IgD-negative memory B cell (primary cell): Measurements from ENCODE around the gene CACNG6. TPM values are rescaled to one million over a fixed set of nuclear protein-coding genes. Genes with fewer than 3 reads are reported as not detected.
A peak's percentile ranks its signal among the peaks of the same experiment; 100 is the strongest.

Source experiments
- H3K27ac Mint-ChIP-seq, 3 donors: one replicate each; pipeline ENCODE4 v1.8.0; 2020 to 2022; ENCODE audit warnings: mild to moderate bottlenecking in 3 of 3, mixed read lengths in 3 of 3, moderate library complexity in 1 of 3
- H3K27me3 Mint-ChIP-seq: one replicate; pipeline ENCODE4 v1.8.0; 2021; ENCODE audit warnings: mixed read lengths
- H3K36me3 Mint-ChIP-seq: one replicate; pipeline ENCODE4 v1.8.0; 2020; ENCODE audit warnings: mild to moderate bottlenecking, mixed read lengths
- H3K4me1 Mint-ChIP-seq, 3 donors: one replicate each; pipeline ENCODE4 v1.8.0; 2020 to 2022; ENCODE audit warnings: mixed read lengths in 3 of 3, mild to moderate bottlenecking in 1 of 3
- H3K4me3 Mint-ChIP-seq, 4 donors: one replicate each; pipeline ENCODE4 v1.8.0; 2020 to 2022; ENCODE audit warnings: mild to moderate bottlenecking in 4 of 4, mixed read lengths in 4 of 4, moderate library complexity in 3 of 4
- H3K9me3 Mint-ChIP-seq, 3 donors: one replicate each; pipeline ENCODE4 v1.8.0; 2020 to 2021; ENCODE audit warnings: mixed read lengths in 3 of 3, mild to moderate bottlenecking in 1 of 3
- polyA plus RNA-seq: library from polyadenylated mRNA; unstranded; fragments of 300-500 nt; fragmentation: Illumina TruSeq; gene quantifications from one replicate; pipeline ENCODE4 v1.2.3, GENCODE V29; 2021

The CACNG6 gene
- polyA plus RNA-seq, 1 donor from 2014 or later = not detected

DNA sequence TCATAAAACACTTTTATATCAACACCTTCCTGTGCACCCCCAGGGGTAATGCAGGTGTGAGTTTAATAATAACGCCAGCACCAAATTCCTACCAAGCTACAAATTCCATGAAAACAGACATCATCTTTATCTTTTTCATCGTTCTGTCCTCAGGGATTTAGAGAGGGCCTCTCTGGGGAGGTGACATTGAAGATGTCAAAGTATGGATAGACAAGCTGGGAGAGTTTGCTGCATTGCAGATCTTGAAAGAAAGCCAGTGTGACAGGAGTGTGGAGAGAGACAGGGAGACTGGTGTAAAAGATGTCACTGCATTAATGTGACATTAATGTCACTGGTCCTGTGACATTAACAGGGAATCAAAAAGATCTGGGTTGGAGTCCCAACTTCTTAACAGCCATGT, 10.1 kb downstream of the CACNG6 start:
- Mint-ChIP-seq H3K4me3 (no peak overlapping the region), H3K27ac (no peak overlapping the region), H3K36me3 (no peaks in the 10 kb centered on the region), H3K9me3 (peaks cover 0 to 1% (median 0%) of the 10 kb centered on the region in 3 donors), H3K27me3 (peaks cover 16% of the 10 kb centered on the region), H3K4me1 (no peaks in the 10 kb centered on the region)

GRCh38 chr19:54002495-54003315, 11.3 kb downstream of the CACNG6 start:
- Mint-ChIP-seq H3K4me3 (no peak overlapping the region), H3K4me1 (no peaks in the 10 kb centered on the region), H3K27me3 (peaks cover 16% of the 10 kb centered on the region), H3K9me3 (peaks cover 0 to 1% (median 0%) of the 10 kb centered on the region in 3 donors), H3K36me3 (no peaks in the 10 kb centered on the region), H3K27ac (no peak overlapping the region)

DNA sequence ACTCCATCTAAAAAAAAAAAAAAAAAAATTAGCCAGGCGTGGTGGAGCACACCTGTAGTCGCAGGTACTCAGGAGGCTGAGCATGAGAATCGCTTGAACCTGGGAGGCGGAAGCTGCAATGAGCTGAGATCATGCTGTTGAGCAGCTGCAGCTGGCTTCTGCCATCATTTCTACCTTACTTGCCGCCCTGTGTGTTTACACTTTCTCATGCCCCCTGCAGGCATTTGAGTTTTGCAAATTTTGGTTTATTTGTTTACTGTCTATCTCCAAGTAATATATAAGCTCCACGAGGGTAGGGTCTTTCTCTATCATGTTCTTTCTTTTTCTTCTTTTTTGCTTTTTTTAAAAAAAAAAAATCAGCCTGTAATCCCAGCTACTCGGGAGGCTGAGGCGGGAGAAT, 18.0 kb downstream of the CACNG6 start:
- Mint-ChIP-seq H3K4me3 (no peak overlapping the region), H3K4me1 (no peaks in the 10 kb centered on the region), H3K9me3 (no peaks in the 10 kb centered on the region), H3K27ac (no peak overlapping the region), H3K36me3 (peaks cover 2% of the 10 kb centered on the region), H3K27me3 (peaks cover 5% of the 10 kb centered on the region)

GRCh38 chr19:54010474-54010873, 19.0 kb downstream of the CACNG6 start:
- peaks cover 0 to 4% (median 1%) of the 10 kb centered on the region in 3 donors for H3K9me3 Mint-ChIP-seq
- H3K36me3 Mint-ChIP-seq = peaks cover 2% of the 10 kb centered on the region
- H3K27me3 Mint-ChIP-seq = peaks cover 4% of the 10 kb centered on the region
- no peak overlapping the region for H3K27ac Mint-ChIP-seq
- H3K4me3 Mint-ChIP-seq = no peak overlapping the region
- H3K4me1 Mint-ChIP-seq = peaks cover 0 to 3% (median 0%) of the 10 kb centered on the region in 3 donors

GRCh38 chr19:54011507-54012211, 20.2 kb downstream of the CACNG6 start:
- H3K9me3 Mint-ChIP-seq = peaks cover 0 to 4% (median 1%) of the 10 kb centered on the region in 3 donors
- H3K4me1 Mint-ChIP-seq = peaks cover 0 to 3% (median 0%) of the 10 kb centered on the region in 3 donors
- H3K36me3 Mint-ChIP-seq = peaks cover 2% of the 10 kb centered on the region
- peaks cover 6% of the 10 kb centered on the region for H3K27me3 Mint-ChIP-seq
- H3K4me3 Mint-ChIP-seq = peak overlapping the region in 1 of 4 donors; percentile 10
- H3K27ac Mint-ChIP-seq = no peak overlapping the region

- Mint-ChIP-seq H3K27me3 (peaks cover 2% of the 10 kb centered on the region), H3K4me3 (no peak overlapping the region), H3K27ac (no peak overlapping the region), H3K9me3 (peaks cover 0 to 4% (median 1%) of the 10 kb centered on the region in 3 donors), H3K4me1 (peaks cover 0 to 3% (median 0%) of the 10 kb centered on the region in 3 donors), H3K36me3 (no peaks in the 10 kb centered on the region)
Observed at GRCh38 chr19:54013866-54014265, 22.4 kb downstream of the CACNG6 start.

DNA sequence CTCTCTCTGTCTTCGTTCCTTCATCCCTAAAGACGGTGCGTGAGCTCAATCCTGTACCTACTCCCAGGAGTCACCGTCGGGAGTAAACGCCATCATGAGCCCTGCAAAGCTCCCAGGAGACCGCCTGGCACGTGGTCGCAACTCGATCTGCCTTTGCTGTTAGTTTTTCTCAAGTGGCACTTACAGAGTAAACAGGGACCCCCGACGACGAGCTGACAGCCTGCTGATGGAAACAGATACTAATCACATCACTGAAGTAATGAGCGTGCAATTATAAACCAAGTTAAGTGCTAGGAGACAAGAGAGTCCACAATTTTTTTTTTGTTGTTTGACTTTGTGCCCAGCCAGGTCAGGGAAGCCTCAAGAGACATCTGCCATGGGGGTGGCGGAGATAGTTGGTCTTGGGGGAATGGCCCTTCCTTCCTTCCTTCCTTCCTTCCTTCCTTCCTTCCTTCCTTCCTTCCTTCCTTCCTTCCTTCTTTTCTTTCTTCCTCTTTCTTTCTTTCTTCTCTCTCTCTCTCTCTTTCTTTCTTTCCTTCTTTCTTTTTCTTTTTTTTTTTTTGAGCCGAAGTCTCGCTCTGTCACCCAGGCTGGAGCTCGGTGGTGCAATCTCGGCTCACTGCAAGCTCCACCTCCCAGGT, 23.6 kb downstream of the CACNG6 start:
- Mint-ChIP-seq H3K9me3 (peaks cover 0 to 4% (median 1%) of the 10 kb centered on the region in 3 donors), H3K4me1 (peaks cover 0 to 3% (median 0%) of the 10 kb centered on the region in 3 donors), H3K36me3 (no peaks in the 10 kb centered on the region), H3K4me3 (peak overlapping the region in 1 of 4 donors; percentile 58), H3K27me3 (peaks cover 2% of the 10 kb centered on the region), H3K27ac (no peak overlapping the region)

DNA sequence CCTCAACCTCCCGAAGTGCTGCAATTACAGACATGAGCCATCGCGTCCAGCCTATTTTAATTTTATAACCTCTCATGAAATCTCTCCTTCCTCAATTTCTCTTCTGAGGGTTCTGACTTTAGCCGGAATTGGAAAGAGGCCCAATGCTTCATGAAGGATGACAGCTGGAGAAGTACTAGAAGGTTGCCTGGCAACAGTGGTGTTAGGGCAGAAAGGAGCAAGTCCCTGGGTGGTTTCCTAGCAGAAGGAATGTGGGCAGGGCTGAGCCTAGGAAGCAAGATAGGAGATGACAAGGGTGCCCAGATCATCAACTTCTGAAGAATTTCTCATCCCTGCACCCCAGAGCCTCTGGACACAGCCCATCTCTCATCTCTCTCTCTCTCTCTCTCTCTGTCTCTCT, 25.8 kb downstream of the CACNG6 start:
- no peaks in the 10 kb centered on the region for H3K36me3 Mint-ChIP-seq

GRCh38 chr19:54021363-54021762, 29.9 kb downstream of the CACNG6 start:
- H3K4me1 Mint-ChIP-seq = no peaks in the 10 kb centered on the region
- no peak overlapping the region for H3K4me3 Mint-ChIP-seq
- H3K27me3 Mint-ChIP-seq = peaks cover 12% of the 10 kb centered on the region
- no peak overlapping the region for H3K27ac Mint-ChIP-seq
- H3K9me3 Mint-ChIP-seq = peaks cover 0 to 3% (median 0%) of the 10 kb centered on the region in 3 donors
- peaks cover 2% of the 10 kb centered on the region for H3K36me3 Mint-ChIP-seq

More for the DNA sequence above, 25.8 kb downstream of the CACNG6 start:
- Mint-ChIP-seq H3K4me3 (peak overlapping the region in 1 of 4 donors; percentile 39), H3K27ac (no peak overlapping the region), H3K4me1 (peaks cover 0 to 3% (median 0%) of the 10 kb centered on the region in 3 donors), H3K9me3 (peaks cover 0 to 7% (median 1%) of the 10 kb centered on the region in 3 donors), H3K27me3 (peaks cover 9% of the 10 kb centered on the region)

DNA sequence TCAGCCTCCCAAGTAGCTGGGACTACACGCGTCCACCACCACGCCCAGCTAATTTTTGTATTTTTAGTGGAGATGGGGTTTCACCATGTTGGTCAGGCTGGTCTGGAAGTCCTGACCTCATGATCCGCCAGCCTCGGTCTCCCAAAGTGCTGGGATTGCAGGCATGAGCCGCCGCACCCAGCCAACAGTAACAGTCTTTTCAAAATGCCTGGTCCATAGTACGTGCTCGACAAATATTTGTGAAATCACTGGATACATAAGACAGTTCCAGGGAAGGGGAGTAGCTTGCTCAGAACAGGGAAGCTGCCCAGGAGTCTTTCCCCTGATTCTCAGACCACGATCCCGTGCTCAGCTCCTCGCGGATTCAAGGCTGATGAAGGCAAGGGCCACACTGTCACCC, 30.5 kb downstream of the CACNG6 start:
- H3K27me3 Mint-ChIP-seq = peaks cover 12% of the 10 kb centered on the region
- peaks cover 2% of the 10 kb centered on the region for H3K36me3 Mint-ChIP-seq
- H3K27ac Mint-ChIP-seq = no peak overlapping the region
- no peaks in the 10 kb centered on the region for H3K4me1 Mint-ChIP-seq
- peaks cover 0 to 3% (median 0%) of the 10 kb centered on the region in 3 donors for H3K9me3 Mint-ChIP-seq
- H3K4me3 Mint-ChIP-seq = no peak overlapping the region

GRCh38 chr19:54023191-54023590, 31.8 kb downstream of the CACNG6 start:
- peaks cover 12% of the 10 kb centered on the region for H3K27me3 Mint-ChIP-seq
- peaks cover 0 to 3% (median 0%) of the 10 kb centered on the region in 3 donors for H3K9me3 Mint-ChIP-seq
- no peaks in the 10 kb centered on the region for H3K4me1 Mint-ChIP-seq
- no peak overlapping the region for H3K27ac Mint-ChIP-seq
- no peak overlapping the region for H3K4me3 Mint-ChIP-seq
- H3K36me3 Mint-ChIP-seq = peaks cover 2% of the 10 kb centered on the region

DNA sequence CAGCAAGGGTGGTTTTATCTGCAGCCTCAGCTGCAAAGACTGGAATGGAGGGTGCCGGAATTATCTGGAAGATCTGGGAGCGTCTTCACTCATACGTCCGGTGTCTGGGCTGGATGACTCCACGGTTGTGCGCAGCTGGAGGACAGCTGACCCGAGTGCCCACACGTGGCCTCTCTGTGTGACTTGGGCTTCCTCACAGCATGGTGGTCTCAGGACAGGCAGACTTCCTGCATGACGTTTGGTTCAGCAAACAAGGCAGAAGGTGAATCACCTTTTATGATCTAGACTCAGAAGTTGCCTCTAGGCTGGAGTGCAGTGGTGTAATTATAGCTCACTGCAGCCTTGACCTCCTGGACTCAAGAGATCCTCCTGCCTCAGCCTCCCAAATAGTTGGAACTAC, 33.2 kb downstream of the CACNG6 start:
- Mint-ChIP-seq H3K4me3 (no peak overlapping the region), H3K4me1 (no peaks in the 10 kb centered on the region), H3K27ac (no peak overlapping the region), H3K36me3 (peaks cover 2% of the 10 kb centered on the region), H3K27me3 (peaks cover 16% of the 10 kb centered on the region), H3K9me3 (peaks cover 0 to 3% (median 0%) of the 10 kb centered on the region in 3 donors)

DNA sequence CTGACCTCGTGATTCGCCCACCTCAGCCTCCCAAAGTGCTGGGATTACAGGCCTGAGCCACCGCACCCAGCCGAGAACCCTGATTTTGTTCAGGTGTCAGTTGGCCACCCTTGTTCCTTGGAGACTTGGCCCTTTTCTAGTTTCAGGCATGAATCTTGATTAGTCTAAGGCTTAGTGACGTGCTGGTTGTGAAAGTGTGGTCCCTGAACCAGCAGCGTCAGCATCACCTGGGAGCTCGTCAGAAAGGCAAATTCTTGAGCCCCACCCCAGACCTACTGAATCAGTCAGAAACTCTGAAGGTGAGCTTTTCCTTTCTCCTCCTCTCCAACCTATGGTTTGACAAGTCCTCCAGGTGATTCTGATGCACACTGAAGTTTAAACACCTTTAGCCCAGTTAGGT, 35.2 kb downstream of the CACNG6 start:
- Mint-ChIP-seq H3K27me3 (peaks cover 15% of the 10 kb centered on the region), H3K4me3 (no peak overlapping the region), H3K9me3 (no peaks in the 10 kb centered on the region), H3K36me3 (peaks cover 2% of the 10 kb centered on the region), H3K27ac (no peak overlapping the region), H3K4me1 (no peaks in the 10 kb centered on the region)

DNA sequence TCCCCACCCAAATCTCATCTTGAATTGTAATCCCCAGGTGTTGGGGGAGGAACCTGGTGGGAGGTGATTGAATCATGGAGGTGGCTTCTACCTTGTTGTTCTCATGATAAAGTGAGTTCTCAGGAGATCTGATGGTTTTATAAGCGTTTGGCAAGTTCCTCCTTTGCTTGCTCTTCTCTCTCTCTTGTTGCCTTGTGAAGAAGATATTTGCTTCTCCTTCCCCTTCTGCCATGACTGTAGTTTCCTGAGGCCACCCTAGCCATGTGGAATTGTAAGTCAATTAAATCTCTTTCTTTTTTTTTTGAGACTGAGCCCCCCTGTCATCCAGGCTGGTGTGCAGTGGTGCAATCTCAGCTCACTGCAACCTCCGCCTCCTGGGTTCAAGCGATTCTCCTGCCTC, 37.9 kb downstream of the CACNG6 start:
- no peaks in the 10 kb centered on the region for H3K4me1 Mint-ChIP-seq
- H3K4me3 Mint-ChIP-seq = no peak overlapping the region
- H3K36me3 Mint-ChIP-seq = no peaks in the 10 kb centered on the region
- H3K27ac Mint-ChIP-seq = no peak overlapping the region
- no peaks in the 10 kb centered on the region for H3K9me3 Mint-ChIP-seq
- peaks cover 4% of the 10 kb centered on the region for H3K27me3 Mint-ChIP-seq

- Mint-ChIP-seq H3K4me1 (no peaks in the 10 kb centered on the region), H3K27ac (no peak overlapping the region), H3K36me3 (no peaks in the 10 kb centered on the region), H3K9me3 (no peaks in the 10 kb centered on the region), H3K27me3 (peaks cover 6% of the 10 kb centered on the region), H3K4me3 (no peak overlapping the region)
Observed at GRCh38 chr19:54029930-54030490, 38.6 kb downstream of the CACNG6 start.
